T1000 (cell line): ENCODE results near the gene NDUFAF8.

Experiments
- DNase-seq: peaks from one replicate; lab custom pipeline; 2025; ENCODE audit warnings: mixed read lengths; lab: John Stamatoyannopoulos, UW

NDUFAF8 gene, protein sequence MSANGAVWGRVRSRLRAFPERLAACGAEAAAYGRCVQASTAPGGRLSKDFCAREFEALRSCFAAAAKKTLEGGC

DNA sequence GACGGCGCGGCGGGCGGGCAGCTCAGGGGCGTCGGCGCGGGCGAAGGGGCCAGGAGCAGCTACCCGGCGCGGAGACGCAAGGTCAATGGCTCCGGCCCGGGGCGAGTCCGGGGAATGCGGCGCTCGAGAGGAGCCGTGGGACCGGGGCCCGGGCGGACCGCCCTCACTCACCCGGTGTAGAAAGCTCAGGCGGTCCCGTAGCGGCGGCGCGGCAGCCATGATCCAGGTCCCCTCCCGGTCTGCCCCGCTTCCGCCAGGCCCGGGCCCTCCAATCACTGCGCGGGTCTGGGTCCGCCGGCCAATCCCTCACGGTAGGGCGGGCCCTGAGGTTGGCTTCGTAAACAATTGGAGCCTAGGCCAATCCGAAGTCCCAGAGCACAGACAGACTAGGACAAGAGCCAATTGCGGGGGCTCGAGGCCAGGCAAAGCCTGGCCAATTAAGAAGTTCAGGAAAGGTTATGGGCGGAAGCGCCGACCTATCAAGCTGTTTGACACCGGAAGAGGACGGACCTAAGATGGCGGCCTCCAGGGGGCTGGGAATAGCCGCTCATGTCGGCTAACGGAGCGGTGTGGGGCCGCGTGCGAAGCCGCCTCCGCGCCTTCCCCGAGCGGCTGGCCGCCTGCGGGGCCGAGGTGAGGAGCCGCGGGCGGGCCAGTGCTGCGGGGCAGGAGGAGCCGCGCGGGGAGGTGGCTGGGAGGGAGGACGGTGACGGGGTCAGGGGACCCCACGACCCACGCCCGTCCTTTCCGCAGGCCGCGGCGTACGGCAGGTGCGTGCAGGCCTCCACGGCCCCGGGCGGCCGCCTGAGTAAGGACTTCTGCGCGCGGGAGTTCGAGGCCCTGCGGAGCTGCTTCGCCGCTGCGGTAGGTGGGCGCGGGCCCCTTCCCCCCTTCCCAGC lies at the start of gene NDUFAF8, which contains the start of gene TEPSIN:
TSS of gene NDUFAF8 (plus strand) at position 504 of the 899 bp plus-strand sequence. CDS start at position 550, 46 bp downstream.
TSS of gene TEPSIN (minus strand) at position 241 of the 899 bp plus-strand sequence. CDS start at position 219, 22 bp downstream.
- DNase-seq: peak; percentile 98

DNA sequence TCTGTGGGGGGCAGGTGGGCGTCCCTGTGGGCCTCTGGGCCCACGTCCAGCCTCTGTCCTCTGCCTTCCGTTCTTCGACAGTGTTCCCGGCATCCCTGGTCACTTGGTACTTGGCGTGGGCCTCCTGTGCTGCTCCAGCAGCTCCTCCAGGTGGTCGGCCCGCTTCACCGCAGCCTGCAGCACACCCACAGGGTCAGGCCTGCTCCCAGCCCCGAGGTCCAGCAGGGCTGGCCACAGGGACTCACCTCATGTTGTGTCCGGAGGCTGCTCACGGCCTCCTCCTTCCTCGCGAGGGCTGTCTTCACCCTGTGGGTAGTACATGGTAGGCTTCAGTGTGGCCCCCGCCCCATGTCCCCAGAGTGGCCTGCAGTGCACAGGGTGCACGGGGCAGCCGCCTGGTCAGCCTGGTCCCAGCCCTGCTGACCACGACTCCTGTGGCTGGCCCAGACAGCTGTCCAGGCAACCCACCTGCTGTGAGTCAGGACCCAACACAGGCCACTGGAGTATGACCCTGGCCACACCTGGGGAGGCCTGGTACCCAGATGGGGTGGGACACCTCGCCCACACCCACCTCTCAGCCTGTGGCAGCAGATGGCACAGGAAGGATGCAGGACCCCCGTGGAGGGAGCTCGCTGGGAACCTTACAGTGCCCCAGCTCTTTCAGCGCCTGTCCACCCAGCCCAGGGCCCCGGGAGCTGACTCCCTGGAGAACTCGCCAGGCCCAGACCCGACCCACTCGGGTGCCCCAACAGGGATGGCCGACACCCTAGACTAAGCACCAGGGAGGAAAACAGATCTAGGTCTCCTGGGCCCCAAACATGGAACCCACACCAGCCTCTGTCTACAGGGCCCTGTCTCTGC lies 49.2 kb upstream of the NDUFAF8 start:
- DNase-seq: no peak

DNA sequence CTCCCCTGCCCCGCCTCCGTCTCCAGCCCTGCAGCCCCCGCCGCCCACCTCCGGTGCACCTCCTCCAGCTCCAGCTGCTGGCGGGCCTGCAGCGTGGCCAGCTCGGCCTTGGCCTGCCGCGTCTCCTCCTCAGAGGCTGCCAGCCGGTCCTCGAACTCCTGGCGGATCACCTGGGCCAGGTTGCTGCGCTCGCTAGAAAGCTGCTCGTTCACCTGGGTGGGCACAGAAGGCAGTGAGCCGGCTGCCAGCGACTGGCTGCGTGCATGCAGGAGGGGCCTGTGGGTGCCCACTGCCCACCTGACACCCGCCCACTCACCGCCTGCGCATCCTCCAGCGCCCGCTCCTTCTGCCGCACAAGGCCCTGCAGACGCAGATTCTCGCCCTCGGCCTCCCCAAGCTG lies 48.5 kb upstream of the NDUFAF8 start:
- DNase-seq: no peak

DNA sequence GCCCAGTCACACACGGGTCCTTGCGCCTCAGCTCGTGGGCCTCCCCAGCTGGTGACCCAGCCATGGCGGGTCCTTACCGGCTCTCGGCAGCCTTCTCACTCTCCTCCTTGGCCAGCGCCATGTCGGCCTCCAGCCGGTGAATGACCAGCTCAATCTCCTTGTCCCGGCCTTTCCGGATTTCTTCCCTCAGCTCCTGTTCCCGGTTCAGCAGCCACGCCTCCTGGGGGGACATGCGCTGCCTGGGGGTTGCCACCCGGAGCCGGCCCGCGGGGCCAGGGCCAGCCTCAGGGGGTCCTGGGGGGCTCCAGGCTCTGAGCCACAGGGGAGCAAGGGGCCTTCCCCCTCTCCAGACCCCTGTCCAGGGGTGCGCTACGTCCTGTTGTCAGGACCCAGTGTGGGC lies 48.0 kb upstream of the NDUFAF8 start:
- no peak for DNase-seq

DNA sequence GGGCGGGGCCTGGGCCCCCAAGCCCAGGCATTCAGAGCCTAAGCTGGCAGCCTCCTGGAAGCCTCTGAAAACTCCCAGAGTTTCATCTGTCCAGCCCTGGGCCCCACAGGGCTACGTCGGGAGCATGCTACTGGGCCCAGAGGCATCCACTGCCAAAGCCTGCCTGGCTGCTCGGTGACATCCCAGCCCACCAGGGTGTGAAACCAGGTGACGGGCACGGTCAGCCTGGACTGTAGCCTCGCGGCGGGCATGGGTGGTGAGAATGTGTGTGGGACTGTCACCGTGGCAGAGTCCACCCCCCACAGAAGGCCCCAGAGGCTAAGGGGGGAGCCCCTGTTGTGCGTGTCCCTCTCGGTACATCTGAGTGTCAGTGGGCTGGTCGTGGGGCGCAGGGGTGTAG lies 47.5 kb upstream of the NDUFAF8 start:
- no peak for DNase-seq

DNA sequence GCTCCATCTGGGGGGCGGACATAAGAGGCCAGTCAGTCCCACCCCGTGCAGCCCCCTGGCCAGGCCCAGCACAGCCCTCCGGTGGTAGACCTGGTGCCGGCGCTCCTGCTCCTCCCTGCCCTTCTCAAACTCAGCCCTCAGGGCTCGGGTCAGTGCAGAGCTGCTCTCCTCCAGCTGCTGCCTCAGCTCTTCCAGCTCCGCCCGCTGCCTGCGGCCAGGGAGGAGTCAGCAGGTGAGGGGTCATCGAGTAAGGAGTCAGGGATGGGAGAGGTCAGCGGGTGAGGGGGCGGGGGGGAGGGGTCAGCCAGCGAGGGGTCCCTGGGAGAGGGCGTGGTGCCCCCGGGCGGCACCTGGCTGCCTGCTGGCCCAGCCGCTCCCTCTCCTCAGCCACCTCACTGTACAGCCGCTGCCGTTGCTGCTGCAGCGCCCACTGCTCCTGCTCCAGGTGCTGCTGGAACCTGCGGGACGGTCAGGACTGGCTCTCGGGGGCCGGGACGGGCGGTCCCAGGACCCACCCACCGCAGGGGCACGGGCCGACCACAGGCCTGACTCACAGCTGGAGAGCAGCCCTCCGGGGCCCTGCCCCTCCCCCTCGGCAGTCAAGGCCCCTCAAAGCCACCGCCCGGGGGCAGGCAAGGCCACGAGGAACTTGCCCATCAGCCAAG lies 46.6 kb upstream of the NDUFAF8 start:
- no peak for DNase-seq

DNA sequence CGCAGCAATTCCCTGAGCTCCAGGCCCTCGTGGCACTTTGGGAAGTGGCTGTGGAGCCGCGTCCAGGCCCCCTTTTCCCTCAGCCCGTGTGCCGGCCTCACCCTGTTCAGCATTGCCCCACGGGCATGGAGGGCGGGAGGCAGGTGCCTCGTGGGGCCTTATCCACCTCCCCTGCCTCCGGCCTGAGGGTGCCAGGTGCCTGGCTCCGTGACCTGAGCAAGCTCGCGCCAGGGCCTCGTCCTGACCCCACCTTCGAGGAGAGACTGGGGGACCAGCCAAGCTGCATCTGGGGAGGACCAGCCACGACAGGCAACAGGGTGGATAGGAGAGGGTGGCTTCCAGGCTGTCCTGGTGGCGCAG lies 46.1 kb upstream of the NDUFAF8 start:
- no peak for DNase-seq

DNA sequence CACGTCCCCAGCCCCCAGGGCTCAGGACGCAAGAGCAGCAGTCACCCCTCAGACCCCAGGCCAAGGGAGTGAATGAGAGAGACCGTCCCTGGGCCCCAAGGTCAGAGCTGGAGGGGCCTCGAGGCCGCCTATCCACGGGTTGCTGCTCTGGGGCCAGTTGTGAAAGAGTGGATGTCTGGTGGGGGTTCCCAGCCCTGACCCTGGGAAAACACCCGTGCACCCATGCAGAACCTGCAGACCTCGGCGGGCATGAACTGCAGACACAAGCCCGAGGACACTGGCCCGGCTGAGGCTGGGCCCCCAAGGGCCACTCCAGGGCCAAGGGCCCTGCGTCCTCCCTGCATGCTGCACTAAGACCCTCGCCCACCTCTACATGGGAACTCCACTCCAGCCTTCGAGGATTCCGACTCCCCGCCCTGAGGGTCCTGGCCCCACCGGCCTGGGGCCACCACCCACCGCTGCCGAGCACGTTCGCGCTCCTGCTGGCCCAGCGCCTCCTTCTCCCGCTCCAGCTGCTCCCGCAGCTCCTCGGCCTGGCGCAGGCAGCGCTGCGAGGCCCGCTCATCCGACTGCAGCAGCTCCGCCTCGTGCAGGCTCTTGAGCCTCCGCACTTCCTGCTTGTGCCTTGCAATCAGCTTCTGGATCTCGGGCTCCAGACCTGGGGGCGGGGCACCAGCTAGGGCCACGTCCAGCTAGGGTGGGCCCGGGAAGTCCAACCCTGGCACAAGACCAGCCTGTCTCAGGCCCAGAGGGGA lies 45.5 kb upstream of the NDUFAF8 start:
- DNase-seq: no peak

DNA sequence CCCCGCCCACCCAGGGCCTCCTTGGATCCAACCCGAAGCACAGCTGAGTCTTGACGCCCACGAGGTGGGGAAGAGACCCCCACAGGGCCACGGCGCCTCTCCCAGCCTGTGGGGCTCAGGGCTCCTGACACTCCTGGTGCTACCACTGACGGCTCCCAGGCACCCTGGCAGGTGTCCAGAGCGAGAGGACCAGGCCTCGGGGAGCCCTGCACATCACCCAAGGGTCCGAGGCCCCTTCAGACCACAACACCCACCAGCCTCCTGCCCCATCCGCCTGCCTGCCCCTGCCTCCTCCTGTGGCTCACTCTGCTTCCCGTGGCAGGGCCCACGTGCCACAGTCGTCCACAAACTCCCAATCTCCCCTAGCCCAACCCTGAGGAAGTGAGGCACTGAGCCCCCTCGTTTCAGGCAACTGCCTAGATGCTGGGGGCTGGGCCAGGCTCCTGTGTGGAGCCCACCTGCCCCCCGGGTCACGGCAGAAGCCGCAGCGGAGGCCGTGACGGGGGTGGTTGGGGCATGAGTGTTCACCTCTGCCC lies 44.8 kb upstream of the NDUFAF8 start:
- no peak for DNase-seq

DNA sequence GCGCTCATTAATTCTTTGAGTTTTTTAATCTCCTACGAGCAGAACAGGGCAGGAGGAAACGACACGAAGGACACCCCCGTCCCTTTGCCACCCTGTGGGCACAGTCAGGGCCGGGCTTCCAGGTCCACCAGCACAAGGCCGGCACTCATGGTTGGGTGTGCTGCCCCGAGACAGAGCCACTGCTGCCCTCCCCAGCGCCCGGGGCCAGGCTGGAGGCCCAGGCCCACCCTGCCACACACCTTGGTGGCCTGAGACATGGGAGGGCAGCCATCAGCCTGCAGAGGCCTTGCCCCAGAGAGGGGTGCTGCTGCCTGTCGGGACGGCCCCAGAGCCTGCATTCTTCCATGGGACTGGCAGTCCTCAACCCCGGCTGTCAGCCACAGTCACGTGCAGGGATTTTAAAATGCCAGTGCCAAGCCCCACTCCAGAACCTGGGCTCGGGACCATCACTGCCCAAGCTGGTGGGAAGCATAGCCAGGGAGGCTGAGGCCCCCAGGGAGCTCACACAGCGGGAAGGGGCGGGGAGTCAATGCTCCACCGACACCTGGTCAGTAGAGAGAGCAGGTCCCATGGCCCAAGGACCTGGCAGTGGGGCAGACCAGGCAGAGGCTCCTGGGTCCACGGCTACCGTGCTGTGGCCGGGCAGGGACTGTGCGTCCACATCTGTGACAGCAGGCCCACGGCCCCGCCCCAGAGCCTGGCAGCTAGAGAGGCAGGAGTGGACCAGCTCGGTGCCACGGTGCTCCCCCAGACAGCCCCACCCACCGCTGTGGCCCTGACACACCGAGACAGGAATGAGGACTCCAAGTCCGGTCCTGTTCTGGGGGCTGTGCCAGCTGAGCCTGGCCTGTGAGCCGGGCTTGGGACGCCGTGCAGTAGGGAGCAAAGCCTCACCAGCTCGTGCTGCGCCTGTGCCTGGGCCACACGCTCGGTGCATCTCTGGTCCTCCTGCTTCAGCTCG lies 43.9 kb upstream of the NDUFAF8 start:
- no peak for DNase-seq

DNA sequence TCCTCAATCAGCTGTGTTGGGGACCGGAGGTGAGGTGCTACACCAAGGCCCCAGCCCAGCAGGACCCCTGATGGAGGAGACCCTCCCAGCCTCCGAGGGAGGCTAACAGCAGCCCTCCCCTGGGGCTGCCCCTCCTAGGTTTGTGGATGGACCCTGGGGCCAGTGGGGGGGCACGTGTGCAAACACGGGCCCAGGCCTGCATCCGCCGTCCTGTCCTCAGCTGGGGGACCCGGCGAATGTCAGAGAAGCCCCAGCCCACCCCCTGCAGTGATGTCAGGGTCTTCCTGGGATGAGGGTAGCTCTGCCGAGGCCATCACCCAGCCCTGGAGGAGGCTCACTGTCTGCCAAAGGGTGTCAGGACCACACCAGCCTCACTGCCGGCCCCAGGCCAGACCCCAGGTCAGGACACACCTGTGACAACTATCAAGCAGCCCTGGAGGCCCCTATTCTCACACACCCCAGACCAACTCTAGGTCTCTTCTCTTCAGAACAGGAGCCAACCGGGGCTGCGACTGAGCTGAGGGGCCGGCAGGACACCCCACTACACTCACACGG lies 43.1 kb upstream of the NDUFAF8 start:
- no peak for DNase-seq

DNA sequence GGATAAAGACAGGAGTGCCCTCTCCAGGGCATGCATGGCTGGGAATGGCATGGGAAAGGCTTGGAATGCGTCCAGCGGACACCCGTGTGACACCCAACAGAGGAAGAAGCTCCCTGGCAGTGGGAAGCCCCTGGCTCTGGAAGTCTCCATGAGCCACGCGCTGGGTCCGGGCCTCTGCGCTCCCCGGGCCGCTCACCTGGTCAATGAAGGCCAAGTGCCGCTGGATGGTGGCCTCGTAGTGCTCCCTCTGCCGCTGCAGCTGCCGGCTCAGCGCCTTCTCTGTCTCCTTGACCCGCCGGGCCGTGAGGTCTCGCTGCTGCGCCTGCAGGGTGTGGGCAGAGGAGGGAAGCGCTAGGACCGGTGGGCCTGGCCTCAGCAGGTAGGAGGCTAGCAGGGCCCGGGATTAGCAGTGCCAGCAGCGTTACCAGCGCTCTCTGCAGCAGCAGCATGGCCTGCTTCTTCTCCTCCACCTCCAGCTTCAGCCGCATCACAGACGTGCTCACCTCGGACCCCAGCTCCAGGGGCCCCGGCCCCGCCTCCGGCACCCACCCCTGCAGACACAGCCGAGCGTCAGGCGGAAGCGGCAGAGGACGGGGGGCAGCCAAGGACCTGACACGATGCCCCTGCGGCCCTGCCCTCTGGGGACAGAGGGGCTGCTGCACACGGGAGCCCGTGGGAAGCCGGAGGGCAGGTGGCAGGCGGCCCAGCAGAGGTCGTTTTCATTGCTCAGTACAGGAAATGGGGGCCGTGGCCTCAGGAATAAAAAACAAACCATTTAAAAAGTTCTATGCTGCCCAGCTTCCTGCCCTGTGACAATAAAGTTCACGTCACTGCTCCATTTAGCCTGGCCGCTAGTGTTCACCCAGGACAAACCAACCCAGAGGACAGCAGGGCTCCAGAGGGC lies 42.4 kb upstream of the NDUFAF8 start:
- no peak for DNase-seq

DNA sequence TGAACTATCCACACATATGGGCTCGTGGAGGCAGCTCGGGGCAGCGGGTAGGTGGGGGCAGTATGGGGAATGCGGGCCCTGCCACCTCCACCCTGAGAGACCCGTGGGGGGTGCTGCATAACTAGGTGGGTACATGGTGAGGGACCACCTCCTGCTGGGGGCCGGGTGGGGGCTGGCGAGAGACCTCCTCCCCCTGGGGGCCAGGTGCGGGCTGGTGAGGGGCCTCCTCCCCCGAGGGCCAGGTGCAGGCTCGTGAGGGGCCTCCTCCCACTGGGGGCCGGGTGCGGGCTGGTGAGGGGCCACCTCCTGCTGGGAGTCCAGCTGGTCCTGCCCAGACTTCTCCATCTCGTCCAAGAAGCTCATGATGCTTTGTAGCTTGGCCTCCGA lies 41.7 kb upstream of the NDUFAF8 start:
- DNase-seq: no peak

DNA sequence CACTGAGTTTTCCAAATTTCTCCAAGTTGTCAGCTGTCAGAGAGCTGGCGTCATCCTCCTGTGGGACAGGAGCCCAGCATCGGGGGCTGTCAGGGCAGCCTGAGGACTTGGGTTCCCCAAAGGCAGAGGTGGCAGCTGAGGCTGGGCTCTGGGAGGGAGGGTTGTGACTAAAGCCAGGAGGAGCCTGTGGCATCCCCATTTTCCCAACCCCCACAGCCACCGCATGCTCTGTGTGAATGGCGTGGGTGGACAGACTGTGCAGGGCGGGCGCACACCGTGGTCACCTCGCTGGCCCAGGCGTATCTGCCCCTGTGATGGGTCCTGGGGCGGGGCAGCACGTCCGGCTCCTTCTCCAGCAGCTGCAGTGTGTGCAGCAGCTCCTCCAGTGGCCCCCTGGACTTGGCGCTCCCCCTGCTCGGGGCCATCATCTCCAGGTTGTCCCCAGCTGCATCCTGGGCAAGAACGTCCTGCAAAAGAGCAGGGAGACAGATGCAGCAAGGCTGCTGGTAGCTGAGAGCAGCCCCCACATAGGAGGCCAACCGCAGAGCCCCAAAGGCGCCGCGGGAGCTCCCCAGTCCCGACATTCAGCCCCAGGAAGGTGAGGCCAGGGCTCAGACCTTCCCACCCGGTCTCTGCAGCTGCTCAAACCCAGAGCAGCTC lies 41.2 kb upstream of the NDUFAF8 start:
- DNase-seq: no peak

DNA sequence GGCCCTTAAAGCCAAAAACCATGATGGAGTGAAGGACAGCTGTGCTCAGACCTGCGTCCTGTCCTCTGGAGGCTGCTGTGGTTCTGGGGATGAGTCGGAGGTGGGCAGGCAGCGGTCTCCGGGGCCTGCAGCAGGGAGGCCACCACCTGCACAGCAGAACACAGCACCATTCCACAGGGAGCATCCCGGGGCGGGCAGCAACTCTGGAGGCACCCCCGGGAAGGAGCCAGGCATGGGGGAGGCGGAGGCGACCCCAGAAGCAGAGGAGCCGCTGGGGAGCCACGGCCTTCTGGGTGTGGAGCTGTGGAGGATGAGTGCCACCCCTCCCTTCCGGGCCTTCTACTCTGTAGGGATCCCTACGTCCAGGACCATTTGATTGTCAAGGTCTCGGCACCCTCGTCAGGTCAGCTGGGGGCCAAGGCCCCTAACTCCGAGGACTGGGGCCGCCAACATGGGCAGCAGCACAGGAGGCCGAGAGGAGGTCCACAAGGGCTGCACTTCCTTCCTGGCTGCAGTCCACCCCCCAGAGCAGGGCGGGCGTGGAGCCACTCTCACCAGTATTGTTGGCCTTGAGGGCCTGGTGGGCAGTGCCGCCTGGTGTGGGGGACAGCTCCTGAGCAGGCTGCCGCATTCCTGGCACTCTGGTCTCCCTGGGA lies 40.2 kb upstream of the NDUFAF8 start:
- no peak for DNase-seq

DNA sequence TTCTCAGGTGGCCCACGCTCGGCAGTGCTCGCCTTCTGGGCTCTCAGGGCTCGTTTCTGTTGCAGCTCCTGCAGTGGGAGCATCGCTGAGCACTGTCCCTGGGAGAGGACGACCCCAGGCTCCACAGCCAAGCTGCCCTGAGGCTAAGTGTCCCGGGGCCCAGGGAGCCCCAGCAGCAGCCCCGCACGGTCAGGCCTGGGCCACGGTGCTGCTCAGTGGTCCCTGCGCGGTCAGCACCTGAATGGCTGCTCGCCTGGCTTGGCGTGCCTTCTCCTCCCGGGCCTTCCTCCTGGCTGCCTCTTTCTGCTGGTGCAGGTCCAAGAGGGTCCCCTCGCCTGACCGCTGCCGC lies 39.7 kb upstream of the NDUFAF8 start:
- DNase-seq: no peak

DNA sequence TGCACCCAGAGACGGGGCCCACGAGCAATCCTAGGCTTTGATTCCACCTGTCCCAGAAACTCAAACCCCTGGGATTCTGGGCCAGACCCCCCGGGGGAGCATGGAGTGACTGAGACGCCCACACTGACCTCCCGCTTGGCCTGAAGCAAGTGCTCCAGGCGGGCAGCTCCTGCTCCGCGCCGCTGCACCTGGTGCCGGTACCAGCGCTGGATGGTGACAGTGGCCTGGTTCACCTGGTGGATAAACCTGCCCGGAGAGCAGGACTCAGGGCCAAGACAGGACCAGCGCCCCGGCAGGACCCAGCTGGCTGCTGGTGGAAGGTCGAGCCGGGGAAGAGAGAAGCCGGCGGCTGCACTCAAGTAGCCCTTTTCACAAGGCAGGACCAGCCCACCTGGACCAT lies 38.9 kb upstream of the NDUFAF8 start:
- no peak for DNase-seq
